Transverse colon (tissue), 4 donors: Measurements from ENCODE around the gene HIVEP1. TPM values are rescaled to one million over a fixed set of nuclear protein-coding genes. Genes with fewer than 3 reads are reported as not detected.

ENCODE experiments used
- DNase-seq: peaks from one replicate; pipeline ENCODE4 v3.0.0-alpha.2; 2019
- H3K27ac ChIP-seq, 4 donors: fragments of 200-600 bp; sonication (generic); 2 replicates each; pipeline ENCODE4 v1.5.1; 2016 to 2018; ENCODE audit warnings: inconsistent platforms in 4 of 4
- H3K27me3 ChIP-seq: fragments of 200-600 bp; sonication (generic); 2 replicates; pipeline ENCODE4 v1.5.1; 2017; ENCODE audit warnings: inconsistent platforms
- H3K36me3 ChIP-seq, 4 donors: fragments of 200-600 bp; sonication (generic); 2 replicates each; pipeline ENCODE4 v1.5.1; 2017 to 2019; ENCODE audit warnings: inconsistent platforms in 4 of 4
- H3K4me1 ChIP-seq, 4 donors: fragments of 200-600 bp; sonication (generic); 2 replicates each; pipeline ENCODE4 v1.5.1; 2017 to 2020; ENCODE audit warnings: inconsistent platforms in 4 of 4
- H3K4me3 ChIP-seq, 4 donors: fragments of 200-600 bp; sonication (generic); 1 replicate in 1 of 4; 2 replicates in 3 of 4; pipeline versions ENCODE4 v1.5.1 to v1.6.1; 2017 to 2019; ENCODE audit warnings: inconsistent platforms in 4 of 4
- H3K9me3 ChIP-seq, 2 donors: fragments of 200-600 bp; sonication (generic); 2 replicates each; pipeline ENCODE4 v1.5.1; 2017 to 2019; ENCODE audit warnings: inconsistent platforms in 2 of 2
- CTCF ChIP-seq, 5 experiments: fragments of 200-600 bp in 3 of 5; fragments of 450-650 bp in 2 of 5; sonication (generic) in 3 of 5; IDR thresholded peaks; 1 replicate in 2 of 5; 2 replicates in 3 of 5; pipeline ENCODE4 v1.5.1; 2016 to 2017; ENCODE audit warnings: antibody characterized with exemption in 5 of 5, inconsistent platforms in 3 of 5, mild to moderate bottlenecking in 2 of 5, moderate library complexity in 1 of 5
- EP300 ChIP-seq: sonication (generic); formaldehyde crosslinking; IDR thresholded peaks from one replicate; pipeline ENCODE4 v1.6.1; 2017; ENCODE audit warnings: antibody characterized with exemption, low read depth
- POLR2A ChIP-seq: fragments of 450-650 bp; IDR thresholded peaks from one replicate; pipeline ENCODE4 v1.6.1; 2016; ENCODE audit warnings: antibody characterized with exemption, mild to moderate bottlenecking, moderate library complexity
- POLR2AphosphoS5 ChIP-seq, 3 donors: sonication (generic); formaldehyde crosslinking; IDR thresholded peaks; one replicate each; pipeline ENCODE4 v1.6.1; 2016; ENCODE audit warnings: antibody characterized with exemption in 3 of 3
- WGBS, 2 donors: methylation state at CpG; one replicate each; pipeline ENCODE4 v1.1.5; 2018; ENCODE audit warnings: low coverage in 1 of 2; 5-methylcytosine and 5-hydroxymethylcytosine counted together
- in situ Hi-C, 4 donors: fragments of 200-750 bp; cut with MboI; loops; one replicate each; pipeline versions ENCODE4 v1.15.0 to v1.15.1; 2017; ENCODE audit warnings: low sequenced_read_pairs in 3 of 4, low pct_ligation_motif_present in 1 of 4, low pct_unique_long_range_greater_than_20kb in 1 of 4
- intact Hi-C: fragments of 100-400 bp; cut with DNase I; formaldehyde crosslinking; loops from one replicate; pipeline ENCODE4 v1.15.1; 2023; ENCODE audit warnings: low total_unique reads
- total RNA-seq, 4 donors: library from RNA; depleted of rRNA; stranded (reverse); fragments of >200 nt; gene quantifications; one replicate each; pipeline ENCODE4 v1.1.0, GENCODE V29; 2016

HIVEP1 gene
- total RNA-seq, 4 donors from 2014 or later = 18.9 to 90.9 (median 30.5) TPM

DNA sequence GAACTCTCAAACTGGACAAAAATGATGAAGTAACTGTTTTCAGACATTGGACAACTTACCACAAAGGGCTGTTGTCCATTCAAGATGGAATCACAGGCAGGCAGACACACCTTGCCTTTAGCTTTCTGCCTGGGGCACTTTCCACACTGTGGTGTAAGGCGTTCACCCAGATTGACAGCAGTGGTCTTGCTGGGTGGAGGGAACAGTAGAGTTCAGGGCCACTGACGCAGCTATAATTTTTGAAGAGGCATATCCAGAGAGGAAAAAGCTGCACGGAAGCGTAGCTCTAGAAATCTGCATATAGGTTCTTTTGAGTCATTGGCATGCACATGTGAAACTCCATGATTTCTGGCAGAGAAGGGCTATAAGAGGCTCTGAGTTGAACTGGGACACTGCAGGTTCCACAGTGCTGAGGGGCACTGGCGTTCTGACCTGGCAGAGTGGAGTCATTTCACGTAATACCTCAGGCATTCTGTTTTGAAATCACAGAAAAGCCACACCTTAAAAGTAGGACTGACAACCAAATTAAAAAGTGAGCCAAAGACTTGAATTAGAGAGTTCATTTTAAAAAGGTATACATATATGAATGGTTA, 173.1 kb downstream of the HIVEP1 start:
- no peaks in the 10 kb centered on the region for H3K9me3 ChIP-seq
- intact Hi-C loops = no loop called here
- H3K4me1 ChIP-seq = no peaks in the 10 kb centered on the region
- in situ Hi-C loops = no loop called here
- H3K4me3 ChIP-seq = no peak overlapping the region
- H3K27ac ChIP-seq = no peak overlapping the region
- no peaks in the 10 kb centered on the region for H3K27me3 ChIP-seq
- H3K36me3 ChIP-seq = no peaks in the 10 kb centered on the region
- TF ChIP-seq EP300 (no peak), POLR2AphosphoS5 (IDR thresholded peaks at IDR 0.05) (no peak)
- no peak for DNase-seq
- 95 to 100% methylated on average over 1 to 6 of the region's 6 CpGs for WGBS, 2 donors

DNA sequence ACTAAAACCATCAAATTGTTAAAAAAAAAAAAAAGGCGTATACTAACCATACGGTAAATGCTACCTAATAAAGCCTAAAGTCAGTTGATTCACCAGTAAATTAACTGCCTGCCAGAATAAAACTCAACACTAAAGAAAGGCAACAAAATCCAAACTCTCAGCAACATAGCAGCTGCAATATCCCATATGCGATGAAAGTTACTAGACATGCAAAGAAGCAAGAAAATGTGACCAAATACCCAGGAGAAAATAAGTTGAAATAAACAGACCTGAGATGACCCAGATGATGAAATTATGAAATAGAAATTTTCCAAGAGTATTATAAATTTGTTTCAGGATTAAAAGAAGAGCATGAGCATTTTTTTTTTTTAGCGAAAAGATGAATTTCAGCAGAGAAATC, 174.4 kb downstream of the HIVEP1 start:
- Histone ChIP-seq H3K36me3 (no peaks in the 10 kb centered on the region), H3K4me3 (no peak overlapping the region), H3K9me3 (no peaks in the 10 kb centered on the region), H3K4me1 (no peaks in the 10 kb centered on the region), H3K27me3 (no peaks in the 10 kb centered on the region), H3K27ac (no peak overlapping the region)
- DNase-seq = no peak
- in situ Hi-C loops (no loop called here), intact Hi-C loops (no loop called here)
- TF ChIP-seq POLR2A = no peak
- TF ChIP-seq EP300 = no peak
- no peak for TF ChIP-seq POLR2AphosphoS5 (IDR thresholded peaks at IDR 0.05)
- no peak for TF ChIP-seq CTCF (IDR thresholded peaks at IDR 0.05)
- WGBS, 2 donors = 68 to 94% methylated on average over 2 to 4 of the region's 4 CpGs

DNA sequence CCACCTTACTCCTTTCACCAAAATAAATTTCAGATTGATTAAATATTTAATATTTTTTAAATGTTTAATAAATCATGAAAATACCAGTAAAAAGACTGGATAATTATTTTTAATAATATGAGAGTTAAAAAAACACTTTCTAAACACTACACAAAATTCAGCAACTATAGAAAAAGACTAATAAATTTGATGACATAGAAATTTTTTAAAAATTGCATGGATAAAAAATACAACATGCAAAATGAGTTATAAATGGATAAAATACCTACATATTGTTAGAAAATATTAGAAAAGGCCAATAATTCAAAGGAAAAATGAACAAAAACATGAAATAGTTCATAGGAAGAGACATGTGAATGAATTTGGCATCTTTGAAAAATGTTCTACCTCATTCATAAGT, 177.0 kb downstream of the HIVEP1 start:
- TF ChIP-seq POLR2AphosphoS5 (IDR thresholded peaks at IDR 0.05) (no peak), EP300 (no peak), CTCF (IDR thresholded peaks at IDR 0.05) (no peak), POLR2A (no peak)
- Histone ChIP-seq H3K27me3 (no peaks in the 10 kb centered on the region), H3K4me1 (no peaks in the 10 kb centered on the region), H3K36me3 (no peaks in the 10 kb centered on the region), H3K4me3 (no peak overlapping the region), H3K27ac (no peak overlapping the region), H3K9me3 (no peaks in the 10 kb centered on the region)
- DNase-seq = no peak
- intact Hi-C loops (no loop called here), in situ Hi-C loops (no loop called here)

- TF ChIP-seq EP300 = no peak
- TF ChIP-seq CTCF (IDR thresholded peaks at IDR 0.05) = no peak
- no peak for TF ChIP-seq POLR2AphosphoS5 (IDR thresholded peaks at IDR 0.05)
- H3K27ac ChIP-seq = no peak overlapping the region
- no peak for DNase-seq
- H3K9me3 ChIP-seq = no peaks in the 10 kb centered on the region
- no peaks in the 10 kb centered on the region for H3K36me3 ChIP-seq
- no peak overlapping the region for H3K4me3 ChIP-seq
- intact Hi-C loops (no loop called here), in situ Hi-C loops (no loop called here)
- H3K4me1 ChIP-seq = no peaks in the 10 kb centered on the region
- no peaks in the 10 kb centered on the region for H3K27me3 ChIP-seq
Measured at GRCh38 chr6:12189661-12190060, 177.5 kb downstream of the HIVEP1 start.

- Histone ChIP-seq H3K36me3 (no peaks in the 10 kb centered on the region), H3K27ac (no peak overlapping the region), H3K9me3 (no peaks in the 10 kb centered on the region), H3K27me3 (no peaks in the 10 kb centered on the region), H3K4me3 (no peak overlapping the region), H3K4me1 (no peaks in the 10 kb centered on the region)
- intact Hi-C loops = no loop called here
- 84 to 95% methylated on average over 7 of the region's 7 CpGs for WGBS, 2 donors
- DNase-seq = no peak
- TF ChIP-seq POLR2A (no peak), EP300 (no peak), CTCF (IDR thresholded peaks at IDR 0.05) (no peak), POLR2AphosphoS5 (IDR thresholded peaks at IDR 0.05) (no peak)
- in situ Hi-C loops = no loop called here
Measured at GRCh38 chr6:12190252-12190651, 178.1 kb downstream of the HIVEP1 start.
